MM.1S (cell line): Measurements from ENCODE around the gene DOK6.

Experiments used
- CTCF ChIP-seq: fragments of 300-600 bp; sonication (generic); IDR thresholded peaks from 2 replicates; pipeline ENCODE4 v1.5.1; 2016; ENCODE audit warnings: antibody characterized with exemption, low read length, mixed read lengths
- EZH2 ChIP-seq: fragments of 300-600 bp; sonication (generic); optimal IDR thresholded peaks from 2 replicates; pipeline ENCODE3; 2017; ENCODE audit warnings: low read depth, mild to moderate bottlenecking, antibody characterized with exemption, low read length, mixed read lengths
- EZH2phosphoT487 ChIP-seq: fragments of 300-600 bp; sonication (generic); IDR thresholded peaks from 2 replicates; pipeline ENCODE4 v1.6.1; 2018; ENCODE audit warnings: antibody characterized with exemption, low read length

GRCh38 chr18:69889009-69889408 lies 488.3 kb downstream of the DOK6 start:
- no peak for TF ChIP-seq CTCF
- TF ChIP-seq EZH2, result no peak
- TF ChIP-seq EZH2phosphoT487, result no peak
